Head of caudate nucleus (tissue), 42 donors: ENCODE measurements around the gene ALAS1.

Experiments
- DNase-seq, 42 donors: peaks; one replicate each; pipeline versions ENCODE4 v3.0.0 to v3.0.0-alpha.2; 2020 to 2021; ENCODE audit warnings: mixed read lengths in 7 of 42
- intact Hi-C: fragments of 100-400 bp; cut with DNase I; formaldehyde crosslinking; loops from one replicate; pipeline ENCODE4 v1.15.0; 2022

Gene ALAS1

GRCh38 chr3:52228266-52228665 lies 30.3 kb downstream of the ALAS1 start:
- peak in 7 of 42 donors; percentile 18 to 66 (median 51) for DNase-seq
- intact Hi-C loops = no loop called here

GRCh38 chr3:52228751-52229291 lies 30.9 kb downstream of the ALAS1 start:
- intact Hi-C loops = no loop called here
- DNase-seq = no peak

- intact Hi-C loops = no loop called here
- DNase-seq = no peak
Observed at GRCh38 chr3:52229656-52230055, 31.7 kb downstream of the ALAS1 start.

GRCh38 chr3:52230461-52230860 lies 32.5 kb downstream of the ALAS1 start:
- no peak for DNase-seq
- intact Hi-C loops = no loop called here

- DNase-seq = no peak
- intact Hi-C loops = no loop called here
Observed at GRCh38 chr3:52230889-52231499, 33.0 kb downstream of the ALAS1 start.

- peak in 36 of 42 donors; percentile 48 to 85 (median 66) for DNase-seq
- intact Hi-C loops = no loop called here
Observed at GRCh38 chr3:52231502-52232278, 33.7 kb downstream of the ALAS1 start.

GRCh38 chr3:52232279-52233107 lies 34.5 kb downstream of the ALAS1 start:
- no peak for DNase-seq
- intact Hi-C loops = no loop called here

- DNase-seq = no peak
- intact Hi-C loops = no loop called here
Observed at GRCh38 chr3:52233108-52233591, 35.2 kb downstream of the ALAS1 start.

- peak in 27 of 42 donors; percentile 22 to 73 (median 59) for DNase-seq
- intact Hi-C loops = no loop called here
Observed at GRCh38 chr3:52233968-52234367, 36.0 kb downstream of the ALAS1 start.

- DNase-seq = no peak
- intact Hi-C loops = loop anchor here (5.0 kb wide), 2 partner anchors 37 to 43 kb away; partner anchors contain the start of genes ALAS1 and WDR82
Observed at GRCh38 chr3:52234516-52235447, 36.8 kb downstream of the ALAS1 start.

GRCh38 chr3:52236424-52236886 lies 38.5 kb downstream of the ALAS1 start:
- DNase-seq = no peak
- intact Hi-C loops = loop anchor here (5.0 kb wide), 2 partner anchors 39 to 41 kb away; partner anchors contain the start of genes ALAS1 and WDR82

- peak in 1 of 42 donors; percentile 21 for DNase-seq
- intact Hi-C loops = loop anchor here (5.0 kb wide), 2 partner anchors 40 kb away; partner anchors contain the start of genes ALAS1 and WDR82
Observed at GRCh38 chr3:52237006-52237656, 39.2 kb downstream of the ALAS1 start.

- intact Hi-C loops = loop anchor here (5.0 kb wide), 2 partner anchors 40 kb away; partner anchors contain the start of genes ALAS1 and WDR82
- DNase-seq = peak in 37 of 42 donors; percentile 46 to 89 (median 64)
Observed at GRCh38 chr3:52237657-52238172, 39.8 kb downstream of the ALAS1 start.

- intact Hi-C loops = loop anchor here (5.0 kb wide), 2 partner anchors 39 to 41 kb away; partner anchors contain the start of genes ALAS1 and WDR82
- peak in 2 of 42 donors; percentile 15 to 22 for DNase-seq
Observed at GRCh38 chr3:52238193-52238760, 40.3 kb downstream of the ALAS1 start.

GRCh38 chr3:52238761-52239701 lies 41.1 kb downstream of the ALAS1 start, which contains the start of gene TWF2:
TSS of gene TWF2 (minus strand) at chr3:52239158. CDS start at chr3:52239016, 142 bp downstream.
- peak; percentile 75 to 95 (median 89) for DNase-seq
- intact Hi-C loops = loop anchor here (5.0 kb wide), 2 partner anchors 38 to 42 kb away; partner anchors contain the start of genes ALAS1 and WDR82
